ENCODE data around the gene UBE2S.
"Not testable (repeated sequence)": the region's sequence is repeated elsewhere in the genome, so short reads cannot be mapped to it uniquely, and the experiment has no call there.

The UBE2S gene

DNA sequence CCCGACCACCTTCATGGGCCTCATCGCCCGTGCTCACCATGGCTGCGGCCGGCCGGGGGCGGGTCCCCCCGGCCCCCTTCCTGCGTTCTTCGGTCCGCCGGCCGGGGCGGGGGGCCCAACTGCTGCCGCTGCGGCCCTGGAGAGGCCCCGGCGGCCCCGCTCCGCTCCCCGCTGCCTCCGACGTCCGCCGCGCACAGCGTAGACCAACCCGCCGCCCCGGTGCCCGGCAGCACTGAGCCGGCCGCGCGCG, at the start of gene UBE2S:
Gene UBE2S, minus strand, starts transcription at position 239 of the 250 bp plus-strand sequence. Its CDS starts 199 bp downstream, at position 40.
- not testable (repeated sequence) for DNase-seq

DNA sequence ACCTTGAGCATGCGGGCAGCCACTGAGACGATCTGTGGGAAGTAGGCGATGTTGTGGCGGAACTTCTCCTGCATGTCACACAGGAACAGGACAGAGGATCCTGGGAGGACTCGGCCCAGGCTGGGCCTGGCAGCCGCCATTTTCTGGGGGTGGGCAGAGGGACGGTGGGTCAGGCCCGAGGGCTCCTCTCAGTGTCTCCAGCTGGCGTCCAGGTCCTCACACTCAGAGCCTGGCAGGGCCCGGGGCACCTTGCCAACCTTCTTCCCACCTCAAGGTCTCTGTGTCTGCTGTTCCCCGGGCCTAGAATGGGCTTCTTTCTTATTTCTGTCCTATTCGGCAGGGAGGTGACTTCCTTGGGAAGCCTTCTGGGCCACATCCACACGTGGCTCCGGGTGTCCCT, 48.8 kb upstream of the UBE2S start:
- no peak for DNase-seq

DNA sequence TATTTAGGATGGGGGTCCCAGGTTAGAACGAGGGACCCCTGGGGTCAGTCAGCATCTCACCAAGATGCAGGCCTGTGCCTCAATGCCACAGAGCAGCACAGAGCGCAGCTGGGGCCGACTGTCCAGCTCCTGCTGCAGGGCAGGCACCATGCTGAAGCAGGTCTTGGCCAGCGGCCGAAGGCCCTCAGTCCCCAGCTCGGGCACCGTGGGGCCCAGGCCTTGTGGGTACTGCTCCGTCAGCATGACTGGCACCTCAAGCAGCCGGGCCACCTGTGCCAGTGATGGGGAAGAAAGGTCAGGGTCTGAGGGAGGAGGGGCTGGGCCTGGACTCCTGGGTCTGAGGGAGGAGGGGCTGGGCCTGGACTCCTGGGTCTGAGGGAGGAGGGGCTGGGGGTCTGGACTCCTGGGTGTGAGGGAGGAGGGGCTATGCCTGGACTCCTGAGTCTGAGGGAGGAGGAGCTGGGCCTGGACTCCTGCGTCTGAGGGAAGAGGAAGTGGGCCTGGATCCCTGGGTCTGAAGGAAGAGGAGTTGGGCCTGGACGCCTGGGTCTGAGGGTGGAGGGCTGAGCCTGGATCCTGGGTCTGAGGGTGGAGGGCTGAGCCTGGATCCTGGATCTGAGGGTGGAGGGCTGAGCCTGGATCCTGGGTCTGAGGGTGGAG, 48.1 kb upstream of the UBE2S start:
- no peak for DNase-seq

DNA sequence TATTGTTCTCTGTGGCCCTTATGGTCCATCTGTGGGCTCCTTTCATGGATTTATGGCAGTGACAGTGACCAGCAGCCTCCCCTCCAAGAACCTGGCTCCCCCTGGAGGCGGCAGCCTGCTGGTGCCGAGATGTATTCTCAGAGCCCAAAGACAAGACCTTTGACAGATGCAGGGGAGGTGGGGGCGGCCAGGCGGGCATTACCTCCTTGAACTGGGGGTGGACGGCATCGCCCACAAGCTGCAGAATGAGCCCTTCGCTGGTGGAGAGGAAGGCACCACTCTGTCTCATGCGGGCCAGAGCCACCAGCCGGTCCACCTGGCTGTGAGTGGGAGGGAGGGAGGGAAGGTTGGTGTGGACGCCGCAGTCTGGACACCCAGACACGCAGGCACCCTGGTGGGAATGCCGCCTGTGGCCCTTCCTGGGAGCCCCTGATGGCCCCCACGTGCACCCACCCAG, 47.2 kb upstream of the UBE2S start:
- DNase-seq, result no peak

DNA sequence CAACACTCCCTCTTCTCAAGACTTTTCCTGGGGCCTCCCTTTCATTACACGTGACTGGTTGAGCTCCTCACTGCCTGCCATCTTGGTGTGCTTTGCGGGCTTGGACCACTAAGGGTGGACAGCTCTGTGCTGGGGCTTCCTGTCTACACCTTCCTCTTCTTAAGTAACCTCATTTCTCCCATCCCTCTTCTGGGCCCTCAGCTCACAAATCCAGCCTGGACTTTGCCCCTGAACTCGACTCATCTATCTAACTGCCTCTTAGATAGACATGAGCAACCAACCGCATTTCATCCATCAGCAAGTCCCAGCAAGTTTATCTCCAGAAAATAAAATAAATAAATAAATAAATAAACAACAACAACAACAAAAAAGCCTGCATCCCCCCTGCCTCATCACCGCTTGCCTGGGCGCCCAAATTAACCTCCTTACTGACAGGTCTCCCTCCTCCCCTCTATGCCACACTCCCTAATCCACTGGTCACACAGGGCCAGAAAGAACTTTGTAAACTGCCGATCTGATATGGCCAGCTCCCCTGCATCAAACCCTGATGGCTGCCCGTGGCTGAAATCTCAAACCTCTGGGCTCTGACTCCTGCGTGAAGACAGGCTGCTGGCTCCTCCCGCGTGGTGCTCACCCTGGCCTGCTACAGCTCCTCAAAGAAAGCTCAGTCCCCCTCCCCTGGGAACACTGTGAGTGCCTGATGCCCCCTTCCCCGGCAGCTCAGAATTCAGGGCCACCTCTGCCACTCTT, 46.1 kb upstream of the UBE2S start:
- DNase-seq, result no peak

DNA sequence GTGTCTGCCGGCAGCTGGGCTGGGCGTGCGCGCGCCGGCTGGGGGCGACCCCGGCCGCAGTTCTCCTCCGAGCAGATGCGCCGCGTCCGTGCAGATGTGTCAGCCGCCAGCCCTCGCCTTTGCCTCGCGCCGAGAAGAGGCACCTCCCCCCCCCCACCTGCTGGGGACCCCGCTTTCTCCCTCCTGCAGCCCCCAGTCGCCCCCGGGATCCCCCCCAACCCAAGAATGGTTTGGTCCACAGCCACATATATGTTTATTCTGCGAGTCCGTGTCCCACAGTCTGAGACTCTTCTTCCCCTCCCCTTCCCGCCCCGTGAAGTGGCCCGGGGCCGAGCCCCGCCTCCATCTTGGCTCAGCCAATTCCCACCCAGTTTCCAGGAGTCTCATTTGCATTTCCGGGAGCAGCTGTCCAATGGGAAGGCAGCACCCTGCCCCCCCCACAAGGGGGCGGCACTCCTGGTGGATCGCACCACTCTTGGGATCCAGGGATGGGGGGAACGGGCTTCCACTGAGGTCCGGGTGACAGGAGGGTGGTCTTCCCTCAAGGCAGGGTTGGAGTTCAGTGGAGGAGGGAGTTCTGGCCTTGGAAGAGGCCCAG, 45.3 kb upstream of the UBE2S start:
- DNase-seq, result peak; percentile 82

DNA sequence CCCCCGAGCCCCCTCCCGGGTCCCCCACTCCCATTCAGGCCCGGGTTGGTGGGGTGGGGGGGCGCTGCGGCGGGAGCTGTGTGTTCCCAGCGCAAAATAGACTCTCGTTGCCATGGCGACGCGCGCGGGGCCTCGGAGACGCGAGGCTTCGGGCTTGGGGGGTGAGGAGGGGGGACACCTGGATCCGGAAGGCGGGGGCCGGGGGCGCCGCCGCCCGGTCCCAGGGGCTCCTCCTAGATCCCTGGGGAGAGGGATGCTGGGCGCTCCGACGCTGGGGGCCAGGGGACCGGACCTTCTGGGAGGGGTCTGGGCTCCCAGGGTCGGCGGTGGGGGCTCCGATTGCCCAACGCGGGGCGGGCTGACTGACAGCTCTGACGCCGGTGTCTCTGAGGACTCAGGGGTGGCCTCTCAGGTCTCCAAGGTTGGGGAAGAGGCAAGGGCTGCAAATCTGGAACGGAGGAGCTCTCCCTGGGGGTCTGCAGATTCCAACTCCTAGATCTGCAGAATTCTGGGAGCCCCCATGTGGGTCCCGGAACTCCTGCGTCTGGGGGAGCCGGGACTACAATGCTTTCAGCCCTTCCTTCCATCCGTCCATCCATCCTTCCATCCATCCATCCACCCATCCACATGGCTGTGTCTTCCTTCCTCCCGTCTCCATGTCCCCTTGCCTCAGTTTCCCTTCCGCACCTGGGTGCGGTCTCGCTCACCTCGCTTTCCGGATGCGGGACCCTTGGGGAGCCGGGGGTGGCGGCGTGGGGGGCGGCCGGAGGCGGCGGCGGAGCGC, 44.6 kb upstream of the UBE2S start:
- no peak for DNase-seq

DNA sequence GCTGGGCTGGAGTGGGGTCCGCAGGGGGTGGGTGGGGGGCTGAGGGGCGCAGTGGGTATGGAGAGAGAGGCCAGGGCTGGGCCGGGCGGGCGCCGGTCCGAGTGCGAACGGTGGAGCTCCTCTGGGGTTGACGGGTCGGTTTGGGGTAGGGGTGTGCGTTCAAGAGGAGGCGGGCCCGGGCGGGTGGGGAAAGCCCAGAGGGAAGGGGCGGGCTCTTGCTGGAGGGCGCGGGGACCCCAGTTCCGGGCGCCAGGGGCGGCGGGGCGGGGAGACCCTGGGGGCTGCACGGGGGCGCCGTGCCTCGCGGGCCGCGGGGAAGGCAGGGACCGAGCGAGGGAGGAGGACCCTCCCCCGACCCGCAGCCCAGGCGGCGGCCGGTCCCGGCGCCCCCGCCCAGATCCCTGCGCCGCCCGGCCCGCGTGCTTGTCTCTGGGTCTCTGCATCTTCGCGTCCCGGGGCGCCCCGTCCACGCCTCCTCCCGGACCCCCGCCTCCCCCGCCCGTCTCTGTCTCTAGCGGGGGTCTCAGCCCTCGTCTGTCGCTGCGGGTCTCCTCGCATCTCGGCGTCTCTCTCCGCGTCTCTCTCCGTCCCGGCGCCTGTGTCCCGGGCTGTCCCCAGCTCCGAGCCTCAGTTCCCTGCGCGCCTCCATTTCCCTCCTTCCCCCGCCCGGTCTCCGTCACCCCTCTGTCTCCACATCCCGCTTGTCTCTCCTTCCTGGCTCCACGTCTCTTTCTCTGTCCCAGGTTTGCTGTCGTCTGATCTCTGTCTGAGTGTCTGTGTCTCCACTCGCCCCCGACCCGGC, 43.8 kb upstream of the UBE2S start:
- peak; percentile 30 for DNase-seq

DNA sequence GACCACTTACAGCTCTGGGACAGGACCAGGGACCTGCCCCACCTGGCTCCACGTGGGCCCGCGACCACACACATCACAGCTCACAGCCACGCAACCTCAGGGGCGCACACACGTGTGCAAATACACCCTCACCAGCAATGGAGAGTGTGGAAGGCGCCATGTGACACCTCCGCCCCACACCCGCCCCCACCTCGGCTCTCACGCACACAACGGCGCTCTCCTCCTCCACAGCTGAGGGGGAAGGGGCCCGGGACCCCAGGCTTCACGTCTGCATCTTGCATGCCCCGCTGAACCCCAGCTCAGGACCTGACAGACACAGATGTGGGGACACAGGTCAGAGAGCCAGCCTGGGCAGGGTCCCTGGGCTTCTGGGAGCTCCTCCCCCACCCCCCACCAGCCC, 41.9 kb upstream of the UBE2S start:
- no peak for DNase-seq

DNA sequence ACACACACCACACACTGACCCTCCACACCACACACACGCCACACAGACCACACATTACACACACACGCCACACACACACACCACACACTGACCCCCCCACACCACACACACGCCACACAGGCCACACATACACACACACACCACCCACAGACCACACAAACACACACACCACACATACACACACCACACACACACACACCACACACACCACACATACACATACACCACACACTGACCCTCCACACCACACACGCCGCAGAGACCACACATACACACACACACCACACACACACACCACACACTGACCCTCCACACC, 40.5 kb upstream of the UBE2S start:
- not testable (repeated sequence) for DNase-seq

DNA sequence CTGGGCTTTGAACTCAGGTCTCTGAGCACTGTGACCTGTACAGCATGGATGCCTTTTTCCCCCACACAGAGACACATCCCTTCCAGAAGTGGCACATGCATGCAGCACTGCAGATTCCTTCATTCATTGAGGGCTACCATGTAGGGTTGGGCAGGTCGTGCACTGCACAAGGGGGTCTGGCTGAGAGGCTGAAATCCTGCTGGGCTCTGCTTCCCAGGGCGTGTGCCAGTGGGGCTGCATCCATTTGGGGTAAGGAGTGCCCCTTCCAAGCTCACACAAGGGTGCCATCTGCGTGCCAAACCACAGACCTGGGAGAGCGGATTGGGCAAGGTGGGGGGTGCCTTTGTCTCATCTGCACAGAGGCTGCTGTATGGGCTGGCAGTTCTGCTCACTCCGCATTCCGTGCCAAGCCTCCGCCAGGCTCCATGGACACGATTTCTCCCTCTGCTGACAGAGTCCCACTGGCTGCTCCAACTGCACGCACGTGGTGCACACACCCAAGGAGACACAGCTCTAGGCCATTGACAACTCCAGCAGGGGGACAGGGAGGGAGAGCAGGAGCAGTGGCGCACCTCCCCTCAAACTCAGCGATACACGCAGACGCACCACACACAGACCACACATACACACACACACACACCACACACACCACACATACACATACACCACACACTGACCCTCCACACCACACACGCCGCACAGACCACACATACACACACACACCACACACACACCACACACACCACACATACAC, 40.0 kb upstream of the UBE2S start:
- DNase-seq, result peak; percentile 80

DNA sequence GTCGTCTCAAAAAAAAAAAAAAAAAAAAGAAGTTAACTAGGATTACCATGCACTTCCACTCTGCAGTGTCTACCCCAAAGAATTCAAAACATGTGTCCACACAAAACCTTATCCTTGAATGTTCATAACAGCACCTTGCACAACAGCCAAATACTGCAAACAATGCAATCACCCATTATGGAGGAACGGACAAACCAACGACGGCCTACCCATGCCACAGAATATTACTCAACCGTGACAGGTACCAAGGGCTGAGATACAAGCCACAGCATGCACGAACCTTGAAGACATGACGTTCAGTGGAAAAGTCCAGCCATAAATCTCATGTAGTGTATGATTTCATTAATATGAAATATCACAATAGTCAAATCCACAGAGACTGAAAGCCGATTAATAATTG, 38.5 kb upstream of the UBE2S start:
- DNase-seq, result no peak

DNA sequence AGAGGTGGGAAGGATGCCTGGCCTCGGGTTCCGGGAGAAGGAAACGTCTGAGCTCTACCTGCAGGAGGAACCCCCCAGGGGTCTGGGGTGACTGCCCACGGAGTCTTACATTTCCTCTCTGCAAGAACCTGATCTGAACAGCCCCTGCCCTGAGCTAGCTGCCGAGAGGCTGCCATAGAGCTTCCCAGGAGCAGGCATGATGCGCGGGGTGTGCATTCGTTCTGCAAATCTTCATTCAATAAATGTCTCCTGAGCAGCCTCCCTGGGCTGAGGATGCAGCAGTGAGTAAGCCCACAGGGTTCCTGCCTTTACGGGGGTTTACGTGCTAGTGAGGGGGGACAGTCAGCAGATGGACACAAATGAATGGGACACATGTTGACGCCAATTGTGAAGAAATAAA, 37.1 kb upstream of the UBE2S start:
- no peak for DNase-seq

DNA sequence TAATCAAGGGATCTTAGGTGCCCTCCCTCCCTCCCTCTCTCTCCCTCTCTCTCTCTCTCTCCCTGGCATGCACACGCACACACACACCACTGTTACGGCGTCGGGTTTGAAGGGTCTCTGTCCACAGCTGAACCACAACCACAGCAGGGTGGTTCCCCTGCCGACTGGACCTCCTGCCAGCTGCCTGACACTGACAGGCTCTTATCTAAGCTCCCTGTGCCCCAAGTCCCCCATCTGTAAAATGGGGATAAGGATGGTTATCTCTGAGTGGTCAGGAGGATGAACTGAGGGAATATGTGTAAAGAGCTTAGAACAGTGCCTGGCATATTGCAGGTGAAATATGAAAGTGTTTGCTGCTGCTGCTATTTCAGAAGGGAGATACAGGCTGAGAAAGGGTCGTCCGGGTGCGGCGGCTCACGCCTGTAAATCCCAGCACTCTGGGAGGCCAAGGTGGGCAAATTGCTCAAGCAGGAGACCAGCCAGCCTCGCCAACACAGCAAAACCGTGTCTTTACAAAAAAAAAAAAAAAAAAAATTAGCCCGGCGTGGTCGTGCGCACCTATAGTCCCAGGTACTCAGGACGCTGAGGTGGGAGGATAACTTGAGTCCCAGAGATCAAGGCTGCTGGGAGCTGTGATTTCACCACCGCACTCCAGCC, 36.4 kb upstream of the UBE2S start:
- no peak for DNase-seq

DNA sequence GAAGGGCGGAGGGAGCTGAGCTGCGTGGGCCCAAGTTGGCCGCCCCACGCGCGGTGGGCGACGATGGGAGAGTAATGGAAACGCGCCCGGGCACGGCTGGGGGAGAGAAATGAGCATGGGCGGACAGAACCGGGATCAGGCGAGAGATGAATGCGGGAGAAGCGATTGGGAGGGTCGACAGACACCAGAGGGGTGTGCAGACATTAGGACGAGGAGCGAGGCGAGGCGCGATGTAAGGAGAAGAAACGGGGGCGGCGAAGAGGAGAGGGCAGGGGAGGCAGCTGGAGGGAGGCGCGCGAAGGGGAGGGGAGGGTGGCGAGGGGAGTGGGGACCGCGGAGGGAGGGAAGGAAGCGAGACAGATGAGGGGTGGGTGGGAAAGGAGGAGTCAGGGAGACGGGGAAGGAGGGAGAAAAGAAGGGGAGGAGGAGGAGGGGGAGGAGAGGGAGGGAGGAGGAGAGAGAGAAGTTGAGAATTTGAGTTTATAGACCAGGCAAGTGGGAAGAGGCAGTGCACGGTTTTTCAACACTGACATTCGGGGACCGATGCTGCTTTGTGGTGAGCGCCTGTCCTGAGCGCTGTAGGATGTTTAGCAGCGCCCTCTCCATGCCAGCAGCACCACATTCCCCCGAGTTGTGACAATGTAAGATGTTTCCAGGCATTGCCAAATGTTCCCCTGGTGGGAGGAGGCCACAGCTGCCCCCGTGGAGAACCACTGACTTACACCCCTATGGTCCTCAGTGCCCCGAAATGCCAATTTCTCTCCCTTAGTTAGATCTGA, 35.6 kb upstream of the UBE2S start, which contains the start of gene SHISA7:
Gene SHISA7, minus strand, starts transcription at position 256 of the 779 bp plus-strand sequence. CDS start 437 bp downstream, outside the sequence.
- peak; percentile 28 for DNase-seq

DNA sequence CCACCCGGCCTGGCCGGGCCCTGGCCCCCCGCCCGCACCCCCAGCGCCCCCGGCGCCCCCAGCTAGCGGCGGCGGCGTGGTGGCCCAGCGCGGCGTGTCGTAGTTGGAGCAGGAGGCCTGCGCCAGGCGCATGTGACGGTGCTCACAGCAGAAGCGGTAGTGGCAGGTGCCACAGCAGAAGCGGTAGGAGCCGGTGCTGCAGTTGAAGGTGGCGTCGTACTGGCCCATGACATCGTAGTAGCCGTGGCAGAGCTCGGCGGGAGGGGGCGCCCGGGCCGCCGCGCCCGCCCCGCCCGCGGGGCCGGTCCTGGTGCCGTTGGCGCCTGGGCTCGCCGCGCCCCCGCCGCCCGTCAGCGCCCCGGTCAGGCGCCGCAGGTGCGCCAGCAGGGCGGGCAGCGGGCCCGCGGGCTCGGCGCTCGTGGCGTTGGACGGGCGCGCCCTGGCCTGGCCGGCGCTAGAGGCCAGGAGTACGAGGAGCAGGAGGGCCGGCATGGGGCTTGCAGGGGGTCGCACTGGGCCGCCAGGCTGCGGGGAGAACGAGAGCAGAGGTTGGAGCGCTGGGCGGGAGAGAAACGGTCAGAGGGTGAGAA, 34.9 kb upstream of the UBE2S start:
- DNase-seq, result peak; percentile 53

DNA sequence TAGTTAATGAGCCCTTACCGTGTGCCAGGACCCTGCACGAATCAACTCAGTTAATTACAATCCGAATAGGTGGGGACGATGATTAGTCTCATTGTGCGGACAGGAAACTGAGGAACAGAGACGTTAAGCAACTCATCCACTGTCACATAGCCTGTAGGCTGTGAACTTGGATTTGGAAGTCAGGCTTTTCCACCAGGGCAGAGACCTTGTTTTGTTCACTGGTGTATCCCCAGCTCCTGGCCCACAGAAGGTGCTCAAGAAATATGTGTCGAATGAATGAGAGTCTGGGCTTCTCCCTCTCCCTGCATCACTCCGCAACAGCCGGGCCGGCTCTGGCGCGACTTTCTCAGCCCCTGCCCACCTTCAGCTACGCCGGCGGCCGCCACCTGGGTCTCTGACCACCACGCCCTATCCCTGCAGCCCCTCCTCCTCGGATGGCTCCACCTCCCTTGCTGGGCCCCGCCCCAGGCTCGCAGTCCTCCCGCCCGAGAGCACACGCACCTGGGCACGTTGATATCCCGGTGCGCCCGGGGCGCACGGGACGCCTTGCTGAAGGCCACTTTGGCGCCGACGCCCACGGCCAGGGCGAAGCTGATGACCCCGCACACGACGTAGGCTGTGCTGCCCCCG, 34.2 kb upstream of the UBE2S start:
- peak; percentile 56 for DNase-seq

DNA sequence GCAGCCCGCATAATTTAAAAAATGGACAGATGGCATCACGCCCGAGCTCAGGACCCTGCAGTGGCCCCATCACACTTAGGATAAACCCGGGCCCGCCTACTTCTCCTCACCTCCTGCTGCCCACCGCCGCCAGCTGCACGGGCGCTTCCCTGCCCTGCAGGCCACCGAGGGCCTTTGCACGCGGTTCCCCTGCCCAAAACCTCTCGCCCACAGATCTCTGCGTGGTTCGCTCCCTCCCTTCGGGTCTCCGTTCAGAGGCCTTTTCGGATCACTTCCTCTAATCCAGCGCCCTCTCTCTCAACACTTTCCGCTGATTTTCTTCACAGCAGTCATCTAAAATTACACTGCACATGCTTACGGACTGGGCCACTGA, 33.7 kb upstream of the UBE2S start:
- DNase-seq, result no peak

DNA sequence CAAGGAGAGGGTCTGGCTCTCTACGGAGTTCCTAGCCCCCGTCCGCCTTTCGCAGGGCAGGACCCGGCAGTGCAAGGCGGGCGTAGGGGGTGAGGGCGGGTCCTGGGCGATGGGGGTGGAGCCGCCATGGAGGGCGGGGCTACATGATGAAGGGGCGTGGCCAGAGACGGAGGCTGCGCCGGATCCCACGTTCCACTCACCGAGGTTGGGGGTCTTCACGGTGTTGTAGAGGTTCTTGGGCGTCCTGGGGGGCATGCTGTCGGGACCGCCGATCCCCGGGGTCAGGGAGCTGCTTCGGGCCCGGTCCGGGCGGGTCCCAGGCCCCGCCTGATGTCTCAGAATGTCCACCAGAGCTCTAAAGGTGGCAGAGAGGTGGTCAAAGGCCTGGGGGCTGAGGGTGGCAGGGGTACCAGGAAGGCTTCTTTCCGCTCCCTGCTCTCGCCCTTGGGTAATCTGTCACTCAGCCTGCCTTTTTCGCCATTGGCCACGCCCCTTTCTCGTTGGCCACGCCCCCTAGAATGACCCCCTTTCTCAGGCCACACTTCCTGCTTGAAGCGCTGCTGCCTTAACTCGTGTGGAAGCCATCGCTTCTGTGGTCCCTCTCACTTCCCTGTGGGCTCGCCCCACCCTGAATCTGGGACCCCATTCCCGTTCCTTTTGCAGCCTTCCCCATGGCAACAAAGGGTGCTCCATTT, 33.0 kb upstream of the UBE2S start:
- DNase-seq, result no peak

All from NCI-H2171 treated with DMSO at 0.1 percent for 48 hours (cell line).